CD1c-positive myeloid dendritic cell (primary cell): ENCODE measurements around the gene SGMS1.
"Not testable (repeated sequence)": the region's sequence is repeated elsewhere in the genome, so short reads cannot be mapped to it uniquely, and the experiment has no call there.

Experiments
- DNase-seq: peaks from one replicate; pipeline ENCODE4 v3.0.0-alpha.2; 2016; ENCODE audit errors: extremely low spot score

SGMS1 gene

DNA sequence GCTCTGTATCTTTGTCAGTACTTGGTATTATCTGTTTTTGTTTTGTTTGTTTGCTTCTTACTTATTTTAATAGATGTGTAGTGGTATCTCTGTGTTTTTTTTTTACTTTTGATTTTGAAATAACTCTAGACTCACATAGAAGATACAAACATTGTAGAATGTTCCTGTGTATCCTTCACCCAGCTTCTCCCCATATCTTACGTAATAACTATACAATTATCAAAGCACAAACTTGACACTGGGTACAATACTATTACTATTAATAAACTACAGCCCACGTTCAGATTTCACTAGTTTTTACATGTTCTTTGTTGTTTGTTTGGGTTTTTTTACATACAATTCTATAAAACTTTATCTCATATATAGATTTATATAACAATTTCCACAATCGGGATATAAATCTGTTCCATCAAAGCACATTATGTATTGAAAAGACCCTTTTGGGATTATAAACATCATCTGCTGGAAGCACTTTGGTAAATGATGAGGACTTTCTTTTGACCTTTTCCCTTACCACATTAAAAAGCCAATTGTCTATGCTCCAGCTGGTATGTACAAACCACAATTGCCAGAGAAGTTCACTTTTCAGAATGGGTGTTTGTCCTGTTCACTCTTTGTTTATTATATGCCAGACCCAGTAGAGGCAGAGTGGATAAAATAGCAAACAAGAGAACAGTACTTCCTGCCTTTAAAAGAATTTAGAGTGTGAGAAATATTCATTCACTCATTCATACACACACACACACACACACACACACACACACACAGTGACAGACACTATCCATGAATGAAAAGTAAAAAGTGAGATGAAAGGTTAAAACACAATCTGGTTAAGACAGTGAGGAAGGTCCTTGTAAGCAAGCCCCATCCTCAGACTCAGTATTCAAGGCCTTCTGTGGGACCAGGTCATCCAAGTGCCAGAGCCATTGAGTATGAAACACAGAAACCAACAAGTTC lies 113.0 kb downstream of the SGMS1 start:
- no peak for DNase-seq

- no peak for DNase-seq
Observed at GRCh38 chr10:50508315-50509051, 115.3 kb downstream of the SGMS1 start.

- DNase-seq: no peak
Observed at GRCh38 chr10:50506861-50507573, 116.7 kb downstream of the SGMS1 start.

GRCh38 chr10:50504389-50504788 lies 119.4 kb downstream of the SGMS1 start:
- no peak for DNase-seq

- no peak for DNase-seq
Observed at GRCh38 chr10:50503661-50504320, 120.0 kb downstream of the SGMS1 start.

DNA sequence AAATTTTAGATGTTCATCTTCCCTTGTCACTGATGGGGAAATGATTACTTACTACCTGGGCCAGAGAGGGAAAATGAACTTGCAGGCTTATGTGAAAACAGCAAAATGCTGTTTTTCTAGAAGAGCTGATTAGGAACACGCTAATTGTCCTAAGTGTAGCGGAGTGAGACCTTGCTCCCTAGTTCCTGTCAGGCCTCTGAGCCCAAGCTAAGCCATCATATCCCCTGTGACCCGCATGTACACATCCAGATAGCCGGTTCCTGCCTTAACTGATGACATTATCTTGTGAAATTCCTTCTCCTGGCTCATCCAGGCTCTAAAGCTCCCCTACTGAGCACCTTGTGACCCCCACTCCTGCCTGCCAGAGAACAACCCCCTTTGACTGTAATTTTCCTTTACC lies 120.6 kb downstream of the SGMS1 start:
- not testable (repeated sequence) for DNase-seq

GRCh38 chr10:50501924-50502452 lies 121.8 kb downstream of the SGMS1 start:
- no peak for DNase-seq

GRCh38 chr10:50501478-50501877 lies 122.3 kb downstream of the SGMS1 start:
- DNase-seq: no peak

GRCh38 chr10:50498465-50498864 lies 125.3 kb downstream of the SGMS1 start:
- DNase-seq: no peak

GRCh38 chr10:50497758-50498157 lies 126.0 kb downstream of the SGMS1 start:
- DNase-seq: no peak

GRCh38 chr10:50496228-50496627 lies 127.5 kb downstream of the SGMS1 start:
- DNase-seq: no peak

- DNase-seq: no peak
Observed at GRCh38 chr10:50490241-50490640, 133.5 kb downstream of the SGMS1 start.

DNA sequence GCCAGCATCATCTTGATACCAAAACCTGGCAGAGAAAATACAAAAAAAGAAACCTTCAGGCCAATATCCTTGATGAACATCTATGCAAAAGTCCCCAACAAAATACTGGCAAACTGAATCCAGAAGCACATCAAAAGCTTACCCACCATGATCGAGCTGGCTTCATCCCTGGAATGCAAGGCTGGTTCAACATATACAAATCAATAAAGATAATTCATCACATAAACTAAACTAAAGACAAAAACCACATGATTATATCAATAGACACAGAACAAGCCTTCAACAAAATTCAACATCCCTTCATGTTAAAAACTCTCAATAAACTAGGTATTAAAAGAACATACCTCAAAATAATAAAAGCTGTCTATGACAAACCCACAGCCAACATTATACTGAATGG lies 139.2 kb downstream of the SGMS1 start:
- not testable (repeated sequence) for DNase-seq

- no peak for DNase-seq
Observed at GRCh38 chr10:50480054-50481007, 143.4 kb downstream of the SGMS1 start.

GRCh38 chr10:50477287-50478203 lies 146.2 kb downstream of the SGMS1 start:
- no peak for DNase-seq

DNA sequence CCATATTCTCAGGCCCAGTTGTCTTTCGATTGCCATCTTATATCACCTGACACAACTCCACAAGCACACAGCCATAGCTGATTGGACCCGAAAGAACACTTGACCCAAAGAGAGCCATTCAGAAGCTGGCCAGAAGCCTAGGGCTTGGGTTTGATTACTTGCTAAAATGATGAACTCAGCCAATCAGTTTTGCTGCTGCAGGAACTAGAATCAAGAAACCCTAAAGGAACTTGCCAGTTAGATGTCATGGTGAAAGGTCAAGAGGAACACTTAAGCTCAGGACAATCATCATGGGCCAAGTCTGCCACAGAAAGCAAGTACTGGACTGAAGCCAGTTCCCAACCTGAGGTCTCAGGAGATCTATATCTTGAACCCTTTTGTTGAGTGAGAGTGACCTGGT lies 150.0 kb downstream of the SGMS1 start:
- no peak for DNase-seq

GRCh38 chr10:50472914-50473313 lies 150.8 kb downstream of the SGMS1 start:
- DNase-seq: no peak

DNA sequence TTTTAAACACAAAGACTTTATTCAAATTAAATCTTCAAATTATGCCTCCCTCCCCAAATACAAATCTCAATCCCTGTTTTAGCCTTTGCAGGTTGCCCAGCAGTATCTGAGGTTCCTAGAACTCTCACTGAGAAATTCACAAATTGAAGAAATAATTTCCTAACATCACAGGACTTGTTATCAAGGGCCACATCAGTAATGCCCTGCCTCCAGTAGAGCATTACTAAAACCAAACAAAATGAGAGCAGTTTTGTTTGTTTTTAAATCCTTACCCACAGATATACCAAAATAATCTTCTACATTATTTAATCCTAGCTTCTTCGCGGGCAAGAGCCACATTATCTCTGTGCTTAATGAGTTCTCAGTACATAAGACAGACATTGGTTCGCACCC lies 152.2 kb downstream of the SGMS1 start:
- no peak for DNase-seq
